ENCODE measurements around the gene GRID1. TPM values are rescaled to one million over a fixed set of nuclear protein-coding genes. Genes with fewer than 3 reads are reported as not detected.

The GRID1 gene
- total RNA-seq, 1 experiment from 2014 or later = 0.37 TPM

- TF ChIP-seq ZNF281 (CRISPR knock-in tag; IDR thresholded peaks at IDR 0.05) (no peak), E2F5 (CRISPR knock-in tag; IDR thresholded peaks at IDR 0.05) (no peak), NFE2L1 (CRISPR knock-in tag; IDR thresholded peaks at IDR 0.05) (no peak)
- H3K27me3 Mint-ChIP-seq (ENCODE audit: low read depth) = no peaks in the 10 kb centered on the region
- no peak overlapping the region for H3K4me3 Mint-ChIP-seq
- H3K36me3 Mint-ChIP-seq = no peaks in the 10 kb centered on the region
- no peak overlapping the region for H3K27ac Mint-ChIP-seq
- ATAC-seq = no peak
- no peak for DNase-seq (ENCODE audit: low spot score)
- ChIA-PET POLR2A (no interaction called here), CTCF (no interaction called here)
- H3K9me3 Mint-ChIP-seq = peaks cover 25% of the 10 kb centered on the region
- H3K4me1 Mint-ChIP-seq = peaks cover 16% of the 10 kb centered on the region
These were observed 507.6 kb downstream of the GRID1 start for GRCh38 chr10:85858776-85859515.

GRCh38 chr10:85857791-85858190 is 508.8 kb downstream of the GRID1 start:
- ATAC-seq = no peak
- H3K9me3 Mint-ChIP-seq = peaks cover 31% of the 10 kb centered on the region
- no peak for DNase-seq (ENCODE audit: low spot score)
- no peaks in the 10 kb centered on the region for H3K36me3 Mint-ChIP-seq
- no peaks in the 10 kb centered on the region for H3K27me3 Mint-ChIP-seq (ENCODE audit: low read depth)
- H3K4me1 Mint-ChIP-seq = peaks cover 6% of the 10 kb centered on the region
- no peak overlapping the region for H3K27ac Mint-ChIP-seq
- CTCF ChIA-PET = no interaction called here
- POLR2A ChIA-PET = no interaction called here
- H3K4me3 Mint-ChIP-seq = no peak overlapping the region
- TF ChIP-seq CBFB (CRISPR knock-in tag; IDR thresholded peaks at IDR 0.05; ENCODE audit: low read depth) (no peak), TEAD1 (CRISPR knock-in tag; IDR thresholded peaks at IDR 0.05) (no peak), FOXP1 (CRISPR knock-in tag; IDR thresholded peaks at IDR 0.05; ENCODE audit: borderline replicate concordance) (no peak), GABPB1 (CRISPR knock-in tag; IDR thresholded peaks at IDR 0.05) (no peak), RORB (CRISPR knock-in tag; IDR thresholded peaks at IDR 0.05) (no peak), ARID4B (CRISPR knock-in tag; IDR thresholded peaks at IDR 0.05; ENCODE audit: borderline replicate concordance) (no peak), ZNF121 (CRISPR knock-in tag; IDR thresholded peaks at IDR 0.05) (no peak), HMGA2 (CRISPR knock-in tag; IDR thresholded peaks at IDR 0.05) (no peak), ZNF425 (CRISPR knock-in tag; conservative IDR thresholded peaks at IDR 0.05) (no peak), SMAD4 (CRISPR knock-in tag; IDR thresholded peaks at IDR 0.05) (no peak), ZBTB43 (CRISPR knock-in tag; IDR thresholded peaks at IDR 0.05) (no peak), USF2 (CRISPR knock-in tag; IDR thresholded peaks at IDR 0.05) (no peak), AFF4 (CRISPR knock-in tag; IDR thresholded peaks at IDR 0.05; ENCODE audit: borderline replicate concordance) (no peak), ZNF263 (CRISPR knock-in tag; IDR thresholded peaks at IDR 0.05; ENCODE audit: low read depth) (no peak), RELA (CRISPR knock-in tag; IDR thresholded peaks at IDR 0.05; ENCODE audit: borderline replicate concordance) (no peak)

Data from WTC11 (cell line).